ENCODE measurements around the gene LOXL3.

LOXL3 gene, protein sequence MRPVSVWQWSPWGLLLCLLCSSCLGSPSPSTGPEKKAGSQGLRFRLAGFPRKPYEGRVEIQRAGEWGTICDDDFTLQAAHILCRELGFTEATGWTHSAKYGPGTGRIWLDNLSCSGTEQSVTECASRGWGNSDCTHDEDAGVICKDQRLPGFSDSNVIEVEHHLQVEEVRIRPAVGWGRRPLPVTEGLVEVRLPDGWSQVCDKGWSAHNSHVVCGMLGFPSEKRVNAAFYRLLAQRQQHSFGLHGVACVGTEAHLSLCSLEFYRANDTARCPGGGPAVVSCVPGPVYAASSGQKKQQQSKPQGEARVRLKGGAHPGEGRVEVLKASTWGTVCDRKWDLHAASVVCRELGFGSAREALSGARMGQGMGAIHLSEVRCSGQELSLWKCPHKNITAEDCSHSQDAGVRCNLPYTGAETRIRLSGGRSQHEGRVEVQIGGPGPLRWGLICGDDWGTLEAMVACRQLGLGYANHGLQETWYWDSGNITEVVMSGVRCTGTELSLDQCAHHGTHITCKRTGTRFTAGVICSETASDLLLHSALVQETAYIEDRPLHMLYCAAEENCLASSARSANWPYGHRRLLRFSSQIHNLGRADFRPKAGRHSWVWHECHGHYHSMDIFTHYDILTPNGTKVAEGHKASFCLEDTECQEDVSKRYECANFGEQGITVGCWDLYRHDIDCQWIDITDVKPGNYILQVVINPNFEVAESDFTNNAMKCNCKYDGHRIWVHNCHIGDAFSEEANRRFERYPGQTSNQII

DNA sequence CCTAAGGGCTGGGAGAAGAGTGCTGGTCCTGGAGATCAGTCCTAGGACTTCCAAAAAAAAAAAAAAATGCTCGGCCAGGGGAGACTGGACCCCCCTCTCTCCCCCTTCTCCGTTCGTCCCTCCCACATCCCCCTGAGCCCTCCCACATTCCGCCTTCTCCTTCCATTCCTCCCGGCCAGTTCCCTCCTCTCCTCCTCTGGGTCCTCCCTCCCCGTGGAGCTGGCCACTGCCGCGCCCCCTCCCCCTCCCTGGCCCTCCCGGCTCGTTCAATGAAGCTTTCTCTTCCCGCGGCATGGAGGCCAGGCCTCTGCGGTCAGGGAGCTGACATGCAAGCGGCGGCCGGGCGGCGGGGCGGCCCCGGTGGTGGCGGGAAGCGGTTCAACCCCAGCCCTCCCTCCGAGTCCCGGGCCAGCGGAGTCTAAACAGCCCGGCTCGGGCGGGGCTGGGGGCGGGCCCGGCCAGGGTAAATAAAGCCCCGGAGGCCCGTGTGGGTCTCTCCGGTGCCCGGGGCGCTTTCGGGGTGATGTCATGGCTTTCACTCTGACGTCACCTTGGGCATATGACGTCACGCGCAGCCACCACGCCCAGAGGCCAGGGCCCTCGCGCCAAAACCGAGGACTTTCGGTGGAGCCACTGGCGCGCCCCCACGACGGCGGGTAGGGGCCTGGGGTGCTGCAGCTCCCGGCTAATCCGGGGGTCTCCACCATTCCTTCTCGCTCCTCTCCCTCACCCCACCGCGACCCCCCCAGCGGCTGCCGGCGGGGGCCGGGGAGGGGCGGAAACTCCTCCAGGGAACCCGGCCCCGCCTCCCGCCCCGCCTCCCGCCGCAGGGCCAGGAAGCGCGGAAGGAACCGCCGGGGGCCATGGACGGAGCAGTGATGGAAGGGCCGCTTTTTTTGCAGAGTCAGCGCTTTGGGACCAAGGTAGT, at the start of gene LOXL3, which contains the start of gene DOK1:
Gene LOXL3 (minus strand): TSS at position 51 of the 928 bp plus-strand sequence. CDS start 1,308 bp downstream, outside the sequence.
Gene DOK1 (plus strand): TSS at position 829 of the 928 bp plus-strand sequence. CDS start 35 bp downstream, at position 864.
- no peak for FAIRE-seq

DNA sequence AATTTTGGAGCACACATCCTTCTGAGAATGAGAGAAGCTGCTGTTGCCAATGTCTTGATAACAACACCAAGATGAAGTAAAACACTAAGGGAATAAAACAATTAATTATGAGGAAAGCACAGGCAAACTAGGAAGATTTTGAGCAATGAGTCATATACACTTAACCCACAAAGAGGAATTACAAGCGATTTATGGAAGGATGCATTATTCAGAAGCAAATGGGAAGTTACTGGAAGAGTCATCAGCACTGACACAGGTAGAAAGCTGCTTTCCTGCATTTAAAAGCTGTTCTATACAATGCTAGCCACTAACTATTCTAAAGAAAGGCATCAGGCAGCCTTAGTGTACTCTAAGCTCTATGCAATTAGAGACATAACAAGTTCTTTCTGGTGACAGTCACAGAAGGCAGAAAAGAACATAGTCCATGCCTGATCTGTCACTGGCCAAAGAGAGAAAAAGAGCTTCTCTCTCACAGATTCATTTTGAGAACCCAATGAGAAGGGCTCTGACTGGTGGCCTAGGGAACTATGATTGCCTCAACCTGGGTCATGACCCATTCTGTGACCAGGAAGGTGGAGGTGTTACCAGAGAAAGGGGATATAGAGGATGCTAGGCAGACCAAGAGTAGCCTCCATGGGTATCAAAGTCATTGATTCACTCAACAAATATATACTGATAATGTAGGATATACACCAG, 49.0 kb upstream of the LOXL3 start:
- no peak for FAIRE-seq

DNA sequence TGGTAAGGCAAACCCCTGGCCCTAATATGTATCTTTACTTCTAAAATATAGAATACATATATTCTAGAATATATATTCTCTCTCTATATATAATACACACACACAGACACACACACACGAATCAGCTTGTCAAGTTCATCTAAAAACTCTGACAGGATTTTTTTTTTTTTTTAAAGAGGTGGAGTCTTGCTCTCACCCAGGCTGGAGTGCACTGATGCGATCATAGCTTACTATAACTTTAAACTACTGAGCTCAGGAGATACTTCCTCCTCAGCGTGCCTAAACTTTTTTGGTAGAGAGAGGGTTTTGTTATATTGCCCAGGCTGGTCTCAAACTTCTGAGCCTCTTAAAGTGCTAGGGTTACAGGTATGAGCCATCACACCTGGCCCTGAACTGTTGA, 45.9 kb upstream of the LOXL3 start:
- FAIRE-seq = no peak

DNA sequence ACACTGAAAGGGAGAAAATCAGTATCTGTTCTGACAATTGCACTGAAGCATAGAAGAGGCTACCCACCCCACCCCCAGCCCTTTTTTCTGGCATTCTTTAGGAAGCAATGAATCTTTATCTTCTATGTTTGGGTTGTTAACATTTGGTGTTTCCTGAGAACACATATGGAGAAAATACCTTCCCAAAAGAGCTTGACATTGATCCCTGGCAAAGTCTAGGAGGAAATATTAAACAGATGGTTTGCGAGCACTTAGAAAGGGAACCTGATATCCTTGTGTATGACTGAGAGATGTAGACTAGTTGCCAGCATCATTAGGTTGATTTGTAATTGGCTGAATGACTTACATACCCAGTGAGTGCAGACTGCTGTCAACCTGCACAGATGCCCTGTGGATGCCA, 43.7 kb upstream of the LOXL3 start:
- no peak for FAIRE-seq

DNA sequence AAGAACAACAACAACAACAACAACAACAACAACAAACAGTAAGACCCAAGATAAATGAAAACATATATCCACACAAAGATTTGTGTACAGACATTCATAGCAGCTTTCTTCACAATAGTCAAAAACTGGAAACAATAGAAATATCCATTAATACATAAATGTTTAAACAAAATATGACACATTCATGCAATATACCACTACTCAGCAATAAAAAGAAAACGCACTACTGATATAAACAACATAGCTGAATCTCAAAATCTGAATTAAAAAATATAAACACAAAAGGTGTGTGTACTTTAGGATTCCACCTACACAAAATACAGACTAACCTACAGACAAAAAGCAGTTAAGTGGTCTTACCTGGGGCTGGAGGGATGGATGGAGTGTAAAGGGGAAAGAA, 42.8 kb upstream of the LOXL3 start:
- no peak for FAIRE-seq

DNA sequence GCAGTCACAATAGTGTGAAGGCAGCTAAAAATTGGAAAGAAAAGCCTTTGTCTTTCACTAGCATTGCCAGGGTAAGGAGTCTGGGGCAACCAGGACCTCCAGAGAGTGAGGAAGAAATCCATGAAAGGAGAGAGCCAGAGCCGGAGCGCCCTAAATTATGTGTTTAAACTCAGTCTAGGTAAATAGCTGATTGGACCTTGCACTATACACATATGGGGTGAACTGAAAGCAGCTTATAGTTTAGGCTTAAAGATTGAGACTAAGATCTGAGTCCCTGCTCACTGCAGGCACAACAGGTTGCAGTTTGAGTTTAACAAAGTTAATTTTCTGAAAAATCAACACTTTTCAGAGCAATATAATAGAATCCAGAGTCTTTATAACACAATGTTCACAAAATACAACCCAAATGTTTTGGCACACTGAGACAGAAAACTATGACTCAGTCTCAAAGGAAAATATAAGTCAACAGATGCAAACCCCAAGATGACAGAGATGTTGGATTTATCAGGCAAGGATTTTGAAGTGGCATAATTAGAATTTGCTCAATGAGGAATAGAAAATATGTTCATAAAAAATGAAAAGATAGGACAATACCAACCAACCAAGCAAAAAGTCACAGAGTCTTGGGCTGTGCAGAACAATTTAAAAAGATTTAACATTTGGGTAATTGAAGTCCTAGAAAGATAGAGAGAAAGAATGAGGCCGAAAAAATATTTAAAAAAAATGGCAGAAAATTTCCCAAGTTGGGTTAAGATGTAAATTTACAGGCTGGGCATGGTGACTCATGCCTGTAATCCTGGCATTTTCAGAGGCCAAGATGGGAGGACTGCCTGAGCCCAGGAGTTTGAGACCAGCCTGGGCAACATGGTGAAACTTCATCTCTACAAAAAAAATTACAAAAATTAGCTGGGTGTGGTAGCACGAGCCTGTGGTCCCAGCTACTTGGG, 40.4 kb upstream of the LOXL3 start:
- FAIRE-seq = no peak

DNA sequence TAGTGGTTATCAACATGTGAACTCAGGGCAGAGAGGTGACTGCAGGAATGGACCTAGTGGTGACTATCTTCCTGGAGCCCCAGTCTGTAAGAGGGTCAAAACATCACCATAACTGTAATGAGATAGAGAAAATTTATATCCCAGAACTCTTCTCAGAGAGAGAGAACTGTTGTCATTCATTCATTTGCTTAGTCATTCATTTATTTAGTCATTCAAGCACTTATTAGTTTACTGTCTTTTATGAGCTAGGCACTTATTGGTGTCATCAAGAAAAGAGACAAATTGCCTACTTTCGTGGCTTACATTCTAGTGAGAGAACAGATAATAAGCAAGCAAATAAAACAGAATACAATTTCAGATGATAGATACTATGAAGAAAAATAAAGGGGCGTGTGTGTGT, 34.9 kb upstream of the LOXL3 start:
- FAIRE-seq = no peak

DNA sequence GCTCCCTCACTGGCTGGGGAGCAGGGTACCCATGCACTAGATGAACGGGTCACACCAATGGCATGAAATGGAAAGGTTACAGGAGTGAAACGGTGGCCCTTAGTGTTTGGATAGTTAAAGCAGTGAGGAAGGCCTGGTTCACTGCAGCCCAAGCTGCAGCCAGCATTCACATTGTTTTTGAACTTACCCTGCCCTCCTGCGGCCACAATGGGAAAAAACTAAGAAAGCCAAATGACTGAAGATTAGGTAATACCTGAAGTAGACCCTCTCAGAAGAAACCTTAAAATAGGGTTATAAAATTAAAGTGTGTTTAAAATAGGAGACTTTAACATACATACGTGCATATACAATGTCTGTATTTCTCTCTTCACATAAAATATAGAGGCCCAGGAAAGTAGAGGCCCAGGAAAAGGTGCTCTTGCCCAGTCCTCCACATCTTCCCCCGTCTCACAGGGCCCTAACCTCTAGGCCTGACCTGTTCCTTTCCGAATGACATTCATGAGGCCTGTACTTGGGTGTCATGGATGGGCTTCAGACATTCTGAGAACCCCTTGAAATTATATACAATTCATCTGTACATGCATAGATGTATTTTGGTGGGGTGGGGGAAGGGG, 34.0 kb upstream of the LOXL3 start:
- peak; percentile 61 for FAIRE-seq

DNA sequence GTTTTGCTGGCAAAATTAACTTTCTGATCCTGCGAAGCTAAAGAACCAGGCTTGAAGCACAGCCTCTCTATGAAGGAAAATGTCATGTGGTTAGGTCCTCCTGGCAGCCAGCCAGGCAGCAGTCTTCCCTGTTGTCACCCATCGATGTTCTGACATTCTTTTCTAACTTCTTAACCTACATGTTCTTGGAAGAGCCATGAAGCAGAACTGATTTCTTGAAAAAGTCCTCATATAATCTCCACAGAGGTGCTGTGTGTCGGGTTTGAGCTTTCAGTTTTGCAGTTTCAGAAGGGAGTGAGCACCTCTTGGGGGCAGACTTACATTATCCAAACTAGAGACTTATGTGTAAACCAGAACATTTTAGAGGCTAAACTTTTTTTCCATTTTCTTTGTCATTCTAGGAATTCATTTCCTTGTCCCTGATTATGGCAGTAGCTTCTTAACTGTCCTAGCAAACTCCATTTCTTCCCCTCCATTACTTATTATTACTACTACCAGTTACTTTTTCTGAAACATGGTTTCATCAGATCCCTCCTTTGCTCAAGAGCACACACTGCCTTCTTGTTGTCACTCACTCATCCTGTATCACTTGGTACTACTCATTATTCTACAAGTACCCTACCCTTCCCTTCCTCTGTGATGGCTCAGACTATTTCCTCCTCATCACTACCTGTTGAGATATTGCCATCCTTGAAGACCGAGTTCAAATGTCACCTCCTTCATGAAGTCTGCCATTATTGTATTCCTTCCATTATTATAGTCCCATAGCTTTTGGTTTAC, 31.9 kb upstream of the LOXL3 start:
- FAIRE-seq = no peak

DNA sequence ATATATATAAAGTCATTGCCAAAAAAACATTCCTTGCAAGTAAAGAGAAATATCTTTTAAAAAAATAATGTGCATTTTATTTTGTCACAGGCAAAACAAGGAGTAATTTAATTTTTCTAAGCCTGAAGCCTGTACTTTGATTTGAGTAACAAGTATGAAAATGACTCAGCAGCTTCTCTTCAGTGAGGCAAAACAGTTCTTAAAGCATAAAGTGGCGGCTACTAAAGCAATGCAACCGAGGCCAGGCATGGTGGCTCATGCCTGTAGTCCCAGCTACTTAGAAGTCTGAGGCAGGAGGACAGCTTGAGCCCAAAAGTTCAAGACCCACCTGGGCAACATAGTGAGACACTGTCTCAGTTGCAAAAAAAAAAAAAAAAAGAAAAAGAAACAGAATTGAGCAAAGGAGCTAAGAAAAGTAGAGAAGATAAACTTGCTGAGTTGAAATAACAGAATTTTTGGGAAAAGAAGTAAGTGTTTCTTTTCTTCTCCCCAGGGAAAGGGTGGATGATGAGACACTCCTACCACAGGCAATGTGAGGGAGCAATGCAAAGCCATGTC, 30.4 kb upstream of the LOXL3 start:
- no peak for FAIRE-seq

DNA sequence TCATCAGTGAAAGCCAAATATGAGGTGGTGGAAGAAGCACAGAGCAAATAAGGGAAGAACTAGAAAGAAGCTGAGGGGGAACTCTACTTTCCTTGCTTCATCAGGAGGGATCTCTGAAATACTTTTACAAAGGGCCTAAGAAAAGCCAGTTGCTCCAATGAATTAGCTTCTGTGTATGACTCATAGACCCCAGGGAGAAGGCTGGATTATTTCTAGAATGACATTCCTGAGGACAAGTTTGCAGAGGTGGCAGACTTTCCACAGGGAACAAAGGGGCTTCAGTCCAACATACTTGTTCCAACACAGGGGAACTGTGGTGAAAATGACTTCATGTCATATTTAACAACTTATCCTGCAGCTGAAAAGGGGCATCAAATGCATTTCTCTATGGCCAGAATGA, 29.8 kb upstream of the LOXL3 start:
- FAIRE-seq = no peak

DNA sequence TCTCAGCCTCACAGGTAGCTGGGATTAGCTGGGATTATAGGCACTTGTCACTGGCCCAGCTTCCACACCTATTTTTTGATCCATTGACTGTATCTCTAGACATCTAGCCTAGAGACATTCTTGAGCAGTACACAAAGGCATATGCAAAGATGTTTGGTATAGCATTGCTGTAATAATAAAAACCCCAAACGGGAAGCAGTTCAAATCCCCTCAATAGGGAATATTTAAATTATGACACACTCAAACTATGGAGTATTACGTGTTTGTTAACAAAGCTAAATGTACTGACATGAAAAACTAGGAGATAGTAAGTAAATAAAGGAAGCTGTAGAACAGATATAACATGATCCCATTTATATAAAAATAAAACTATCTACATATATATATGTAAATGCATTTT, 28.4 kb upstream of the LOXL3 start:
- FAIRE-seq = no peak

DNA sequence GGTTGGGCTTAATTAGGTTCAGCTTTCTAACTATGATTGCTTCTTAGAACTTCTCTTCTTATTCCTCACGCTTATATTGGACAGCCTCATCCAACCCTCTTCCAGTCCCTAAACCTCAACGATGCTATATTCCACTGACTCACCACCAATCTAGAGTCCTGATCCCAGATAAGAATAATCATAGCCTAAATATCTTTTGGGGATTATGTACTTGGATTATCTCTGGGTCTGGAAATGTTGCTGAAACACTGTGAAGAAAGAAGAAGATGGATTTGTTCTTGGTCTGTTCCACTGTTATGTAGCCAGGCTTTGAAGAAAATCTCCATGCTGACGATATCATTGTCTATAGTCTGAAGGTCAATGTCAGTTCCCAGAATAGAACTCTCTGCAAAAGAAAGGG, 27.7 kb upstream of the LOXL3 start:
- FAIRE-seq = no peak

DNA sequence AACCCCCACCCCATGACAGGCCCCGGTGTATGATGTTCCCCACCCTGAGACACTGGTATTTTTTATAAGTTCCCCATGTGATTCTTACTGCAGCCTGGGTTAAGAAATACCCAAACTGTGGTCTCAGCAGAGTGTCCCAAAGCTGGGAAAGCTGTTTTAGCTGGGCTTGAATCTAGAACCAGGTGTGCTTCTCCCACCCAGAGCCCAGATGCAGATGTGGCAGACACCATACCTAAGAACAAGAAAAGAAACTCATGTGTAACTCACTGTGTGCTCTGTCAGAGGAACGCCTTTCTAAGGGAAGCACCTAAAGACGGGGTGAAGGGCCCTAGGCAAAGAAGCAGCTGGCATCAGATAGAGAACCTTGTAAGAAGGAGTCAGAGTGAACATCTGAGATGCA, 24.7 kb upstream of the LOXL3 start:
- no peak for FAIRE-seq

DNA sequence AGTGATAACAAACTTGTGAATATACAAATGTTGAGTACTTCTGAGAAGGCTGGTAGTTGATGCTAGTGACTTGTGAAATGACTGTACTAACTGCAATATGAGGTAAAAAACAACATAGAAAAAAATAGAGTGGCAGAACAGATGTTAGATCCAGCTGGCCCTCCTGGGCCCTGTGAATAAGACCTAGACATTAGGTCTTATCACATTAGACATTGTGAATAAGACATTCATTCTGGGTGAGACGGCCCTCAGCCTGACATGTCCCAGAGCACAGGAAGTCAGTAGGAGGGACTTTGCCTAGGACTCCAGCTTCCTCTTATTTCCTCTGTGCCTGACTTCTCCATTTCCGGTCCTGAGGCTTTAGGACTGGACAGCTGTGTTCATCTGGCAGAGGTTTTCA, 23.7 kb upstream of the LOXL3 start:
- no peak for FAIRE-seq

DNA sequence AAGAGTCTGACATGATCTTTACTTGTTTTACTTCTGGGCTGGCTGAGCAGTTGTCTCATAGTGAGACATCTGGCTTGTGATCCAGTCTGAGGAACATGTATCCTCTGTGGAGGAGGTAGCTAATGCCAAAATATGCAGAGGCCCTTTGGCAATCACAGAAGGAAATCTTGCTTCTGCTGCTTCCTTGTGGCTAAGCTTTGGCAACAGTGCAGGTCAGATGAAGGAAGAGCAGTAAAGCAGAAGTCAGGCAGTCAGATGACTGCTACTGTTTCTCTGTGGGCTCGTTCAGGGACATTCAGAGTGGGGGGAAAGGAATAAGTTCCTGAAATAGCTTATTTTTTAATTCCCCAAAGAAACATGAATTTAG, 23.1 kb upstream of the LOXL3 start:
- no peak for FAIRE-seq

DNA sequence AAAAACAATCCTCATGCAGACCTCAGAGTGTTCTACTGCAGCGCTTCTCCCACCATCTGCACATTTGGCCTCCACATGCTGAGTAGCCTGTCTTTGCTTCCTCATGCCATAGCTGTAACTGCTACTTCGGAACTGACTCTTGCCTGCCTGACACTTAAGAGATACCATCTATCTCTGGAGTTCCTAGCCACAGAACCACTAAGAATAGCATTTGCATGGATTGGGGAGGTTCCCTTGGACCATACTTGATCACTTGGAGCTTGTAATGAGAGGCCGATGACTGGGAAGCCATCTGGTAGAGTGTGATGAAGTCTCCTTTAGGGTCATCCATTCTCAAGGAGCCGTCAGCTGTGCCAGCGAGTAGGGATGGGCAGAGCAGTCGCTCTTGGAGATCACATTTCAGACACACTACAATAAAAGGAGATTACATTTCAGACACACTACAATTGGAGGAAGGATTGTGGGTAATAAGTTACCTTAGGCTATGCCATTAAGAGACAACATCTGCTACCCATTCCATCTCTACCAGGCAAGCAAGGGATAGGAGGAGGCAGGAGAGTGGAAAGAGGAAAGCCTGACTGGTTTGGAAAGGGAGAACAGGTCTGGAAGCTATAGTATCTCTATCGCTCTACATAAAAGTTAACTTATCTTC, 22.6 kb upstream of the LOXL3 start:
- FAIRE-seq = no peak

DNA sequence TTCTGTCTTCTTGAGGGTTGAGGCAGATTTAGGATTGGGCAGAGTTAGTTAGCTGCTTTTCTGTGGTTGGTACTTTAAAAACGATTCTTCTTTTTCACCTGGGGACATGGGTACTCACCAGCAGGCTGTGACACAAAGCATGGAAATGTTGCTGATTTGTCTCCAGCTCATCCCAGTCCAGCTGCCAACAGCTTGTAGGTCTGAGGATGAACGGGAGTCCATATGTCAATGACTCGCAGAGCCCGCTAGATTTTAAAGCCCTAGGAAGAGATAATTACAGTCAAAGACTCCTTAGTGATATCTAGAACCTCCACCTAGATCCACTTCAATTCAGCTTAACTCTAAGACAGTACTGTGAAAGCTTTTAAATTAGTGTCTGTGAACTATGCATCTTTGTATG, 21.6 kb upstream of the LOXL3 start:
- FAIRE-seq = no peak

Data from endometrium (tissue), 2 donors.